ENCODE results near the gene FOXB1.

The FOXB1 gene

GRCh38 chr15:60020736-60021135, 16.6 kb downstream of the FOXB1 start:
- DNase-seq (ENCODE audit: low read depth): peak; percentile 17

GRCh38 chr15:60021589-60022378, 17.7 kb downstream of the FOXB1 start:
- DNase-seq (ENCODE audit: low read depth): peak; percentile 47

- no peak for DNase-seq (ENCODE audit: low read depth)
Observed at GRCh38 chr15:60022379-60022741, 18.2 kb downstream of the FOXB1 start.

- DNase-seq (ENCODE audit: low read depth): no peak
Observed at GRCh38 chr15:60026555-60026954, 22.4 kb downstream of the FOXB1 start.

- DNase-seq (ENCODE audit: low read depth): no peak
Observed at GRCh38 chr15:60035344-60035743, 31.2 kb downstream of the FOXB1 start.

- DNase-seq (ENCODE audit: low read depth): no peak
Observed at GRCh38 chr15:60039316-60039715, 35.2 kb downstream of the FOXB1 start.

- no peak for DNase-seq (ENCODE audit: low read depth)
Observed at GRCh38 chr15:60043744-60044435, 39.8 kb downstream of the FOXB1 start.

- DNase-seq (ENCODE audit: low read depth): no peak
Observed at GRCh38 chr15:60044636-60045270, 40.6 kb downstream of the FOXB1 start.

GRCh38 chr15:60047701-60048100, 43.6 kb downstream of the FOXB1 start:
- no peak for DNase-seq (ENCODE audit: low read depth)

GRCh38 chr15:60049948-60050347, 45.8 kb downstream of the FOXB1 start:
- DNase-seq (ENCODE audit: low read depth): no peak

GRCh38 chr15:60052796-60053195, 48.7 kb downstream of the FOXB1 start:
- DNase-seq (ENCODE audit: low read depth): peak; percentile 30

GRCh38 chr15:60054472-60054871, 50.4 kb downstream of the FOXB1 start:
- DNase-seq (ENCODE audit: low read depth): peak; percentile 8
